SK-N-SH (cell line): ENCODE measurements around the gene TMEM245. TPM values are rescaled to one million over a fixed set of nuclear protein-coding genes. Genes with fewer than 3 reads are reported as not detected.

Experiments
- CTCF ChIA-PET: fragments of 300-600, 350-600 bp; formaldehyde crosslinking; extraction: SDS; loops from one replicate; lab custom pipeline; 2021; lab: Yijun Ruan, JAX
- POLR2A ChIA-PET: fragments of 350-600 bp; sonication (Branson Sonifier 250); formaldehyde crosslinking; extraction: SDS; loops from one replicate; lab custom pipeline; 2020; ENCODE audit warnings: antibody characterized with exemption, inconsistent platforms; lab: Yijun Ruan, JAX
- DNase-seq: peaks from one replicate; pipeline ENCODE4 v3.0.0; 2012
- H2AFZ ChIP-seq: fragments of 200-600 bp; sonication (generic); 2 replicates; pipeline ENCODE4 v1.8.1; 2016; ENCODE audit warnings: antibody characterized with exemption, mild to moderate bottlenecking, low read depth
- H3F3A ChIP-seq: fragments of 200-600 bp; sonication (generic); replicated peaks from 2 replicates; pipeline ENCODE3; 2016; ENCODE audit warnings: antibody characterized with exemption, mild to moderate bottlenecking; ENCODE audit not compliant: insufficient read depth
- H3K27ac ChIP-seq, 2 experiments: fragments of 200-500 bp in 1 of 2; fragments of 200-600 bp in 1 of 2; sonication (Bioruptor generic) in 1 of 2; sonication (generic), shearing (Covaris generic) in 1 of 2; 2 replicates each; pipeline versions ENCODE4 v1.5.1 to v1.6.1; 2014 to 2016; ENCODE audit warnings: low read depth in 2 of 2, inconsistent platforms in 1 of 2, low read length in 1 of 2, mild to moderate bottlenecking in 1 of 2, mixed read lengths in 1 of 2
- H3K27me3 ChIP-seq: fragments of 200-600 bp; sonication (generic), shearing (Covaris generic); 2 replicates; pipeline ENCODE4 v1.6.1; 2016; ENCODE audit warnings: mixed run types; ENCODE audit not compliant: insufficient read depth
- H3K36me3 ChIP-seq, 2 experiments: fragments of 200-500 bp in 1 of 2; fragments of 200-600 bp in 1 of 2; sonication (Bioruptor generic) in 1 of 2; sonication (generic) in 1 of 2; replicated peaks in 1 of 2; 2 replicates each; pipeline versions ENCODE3 to v1.5.1; 2014 to 2016; ENCODE audit warnings: low read length in 1 of 2, mild to moderate bottlenecking in 1 of 2; ENCODE audit not compliant: insufficient read depth in 2 of 2, control insufficient read depth in 1 of 2
- H3K4me1 ChIP-seq, 2 experiments: fragments of 200-500 bp in 1 of 2; fragments of 200-600 bp in 1 of 2; sonication (Bioruptor generic) in 1 of 2; sonication (generic), shearing (Covaris generic) in 1 of 2; 2 replicates each; pipeline versions ENCODE4 v1.5.1 to v1.6.1; 2014 to 2016; ENCODE audit warnings: low read depth in 1 of 2, low read length in 1 of 2, mixed run types in 1 of 2; ENCODE audit not compliant: insufficient read depth in 2 of 2, control insufficient read depth in 1 of 2
- H3K4me2 ChIP-seq: fragments of 200-600 bp; sonication (generic), shearing (Covaris generic); 2 replicates; pipeline ENCODE4 v1.6.1; 2017; ENCODE audit warnings: mixed run types
- H3K4me3 ChIP-seq, 2 experiments: fragments of 200-500 bp in 1 of 2; fragments of 200-600 bp in 1 of 2; sonication (Bioruptor generic) in 1 of 2; sonication (generic), shearing (Covaris generic) in 1 of 2; 2 replicates each; pipeline versions ENCODE4 v1.5.1 to v1.8.1; 2014 to 2016; ENCODE audit warnings: low read depth in 2 of 2, inconsistent platforms in 1 of 2, low read length in 1 of 2, mild to moderate bottlenecking in 1 of 2, mixed read lengths in 1 of 2, moderate library complexity in 1 of 2
- H3K79me2 ChIP-seq: fragments of 200-600 bp; sonication (generic); 2 replicates; pipeline ENCODE4 v1.8.1; 2017; ENCODE audit warnings: mild to moderate bottlenecking; ENCODE audit not compliant: insufficient read depth
- H3K9ac ChIP-seq: fragments of 200-600 bp; sonication (generic); 2 replicates; pipeline ENCODE4 v1.6.1; 2017; ENCODE audit warnings: mixed run types
- H3K9me2 ChIP-seq: fragments of 200-600 bp; sonication (generic); 2 replicates; pipeline ENCODE4 v1.6.1; 2017; ENCODE audit warnings: mixed run types
- H3K9me3 ChIP-seq: fragments of 200-600 bp; sonication (generic); 2 replicates; pipeline ENCODE4 v1.6.1; 2017; ENCODE audit warnings: mixed run types, mild to moderate bottlenecking, moderate library complexity
- H4K20me1 ChIP-seq: fragments of 200-600 bp; sonication (generic); 2 replicates; pipeline ENCODE4 v1.6.1; 2017; ENCODE audit warnings: mild to moderate bottlenecking, mixed run types; ENCODE audit not compliant: insufficient read depth
- CHD2 ChIP-seq: fragments of 150-350 bp; IDR thresholded peaks from 2 replicates; pipeline ENCODE4 v1.6.1; 2018; ENCODE audit warnings: low read length; ENCODE audit not compliant: partially characterized antibody
- EP300 ChIP-seq, 2 experiments: IDR thresholded peaks; 2 replicates each; pipeline versions ENCODE4 v1.4.0 to v1.6.1; 2012; ENCODE audit warnings: borderline replicate concordance in 1 of 2, low read depth in 1 of 2, low read length in 1 of 2
- EZH2phosphoT487 ChIP-seq: fragments of 200-600 bp; sonication (generic); IDR thresholded peaks from 2 replicates; pipeline ENCODE4 v1.6.1; 2017; ENCODE audit warnings: low read depth, mixed run types, mild to moderate bottlenecking, antibody characterized with exemption, moderate library complexity, borderline replicate concordance
- FOSL2 ChIP-seq: IDR thresholded peaks from 2 replicates; pipeline ENCODE4 v1.4.0; 2012; ENCODE audit warnings: low read depth, mild to moderate bottlenecking, moderate library complexity, borderline replicate concordance
- GATA2 ChIP-seq: sonication (generic); formaldehyde crosslinking; IDR thresholded peaks from 2 replicates; pipeline ENCODE4 v1.5.0; 2020; ENCODE audit warnings: mild to moderate bottlenecking, missing genetic modification reagents
- JUND ChIP-seq: IDR thresholded peaks from 2 replicates; pipeline ENCODE4 v1.4.0; 2012
- MAX ChIP-seq: IDR thresholded peaks from 2 replicates; pipeline ENCODE4 v1.4.0; 2012; ENCODE audit warnings: low read depth
- MXI1 ChIP-seq: IDR thresholded peaks from 2 replicates; pipeline ENCODE4 v1.6.1; 2012; ENCODE audit warnings: mild to moderate bottlenecking, low read depth, low read length, improper control_type of control experiment
- NFIC ChIP-seq: IDR thresholded peaks from 2 replicates; pipeline ENCODE4 v1.4.0; 2012; ENCODE audit warnings: borderline replicate concordance
- POLR2AphosphoS5 ChIP-seq: IDR thresholded peaks from 2 replicates; pipeline ENCODE4 v1.6.1; 2012; ENCODE audit warnings: low read depth, low read length
- RAD21 ChIP-seq: IDR thresholded peaks from 2 replicates; pipeline ENCODE4 v1.6.1; 2012; ENCODE audit warnings: mild to moderate bottlenecking, low read length
- RFX5 ChIP-seq: IDR thresholded peaks from 2 replicates; pipeline ENCODE4 v1.6.1; 2012; ENCODE audit warnings: mild to moderate bottlenecking, improper control_type of control experiment, low read length
- TCF12 ChIP-seq: IDR thresholded peaks from 2 replicates; pipeline ENCODE4 v1.4.0; 2012
- TEAD4 ChIP-seq: IDR thresholded peaks from 2 replicates; pipeline ENCODE4 v1.4.0; 2012; ENCODE audit warnings: mild to moderate bottlenecking, borderline replicate concordance; ENCODE audit not compliant: insufficient read depth
- WGBS: methylation state at CpG from one replicate; pipeline ENCODE4 v1.1.6; 2017; ENCODE audit warnings: low lambda C conversion rate; 5-methylcytosine and 5-hydroxymethylcytosine counted together
- polyA plus RNA-seq, 3 experiments: library from polyadenylated mRNA; depleted of rRNA; stranded (reverse); fragments of >200 nt; gene quantifications; 2 replicates each; pipeline ENCODE4 v1.2.3, GENCODE V29; 2012
- TF ChIP-seq, protein P1 (sequence below): IDR thresholded peaks from 2 replicates; pipeline ENCODE4 v1.4.0; 2012; ENCODE audit warnings: low read depth, borderline replicate concordance
- TF ChIP-seq, protein P2 (sequence below): IDR thresholded peaks from 2 replicates; pipeline ENCODE4; 2012

TMEM245 gene
- polyA plus RNA-seq, 1 of the 3 experiments (the other 2 are of a cell fraction): 17.5 TPM

DNA sequence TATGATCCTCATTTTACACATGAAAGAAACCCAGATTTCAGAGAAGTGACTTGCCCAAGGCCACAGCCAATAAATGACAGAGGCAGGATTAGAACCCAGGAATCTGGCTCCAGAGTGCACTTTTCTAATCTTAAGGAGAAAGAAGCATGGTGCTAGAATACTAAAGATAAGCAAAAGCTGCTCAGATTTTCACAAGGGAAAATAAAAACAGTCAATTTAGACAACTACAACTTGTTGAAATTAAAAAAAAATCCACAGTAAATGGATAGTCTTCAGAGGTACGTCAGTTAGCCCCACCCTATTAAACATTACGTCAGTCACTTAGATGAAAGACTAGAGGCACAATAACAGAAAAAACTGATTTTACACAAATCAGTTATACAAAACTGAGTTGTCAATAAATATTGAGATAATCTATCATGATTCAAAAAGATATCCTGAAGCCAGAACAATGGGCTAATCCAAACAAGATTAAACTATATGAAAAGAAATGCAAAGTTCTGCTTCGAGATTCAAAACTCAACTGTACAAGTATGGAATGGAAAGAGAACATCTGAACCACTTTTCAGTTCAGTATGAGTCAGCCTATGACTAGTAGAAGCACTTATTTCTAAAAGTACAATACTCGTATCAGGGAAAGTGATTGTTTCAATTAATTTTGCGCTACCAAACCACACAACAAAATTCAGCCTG lies 9.3 kb downstream of the TMEM245 start:
- peak overlapping the region; percentile 10; the same call in 1 of the 2 replicates for H2AFZ ChIP-seq
- H4K20me1 ChIP-seq: peaks cover 6% of the 10 kb centered on the region; the same call in 1 of the 2 replicates
- no peak for DNase-seq
- H3F3A ChIP-seq: peaks cover 63% of the 10 kb centered on the region
- peak overlapping the region; percentile 22 to 30; a peak in 3 of 4 replicates for H3K4me3 ChIP-seq
- H3K79me2 ChIP-seq: peaks cover 91% of the 10 kb centered on the region
- H3K9ac ChIP-seq: peak overlapping the region; percentile 59; the same call in 1 of the 2 replicates
- peaks cover 0 to 4% of the 10 kb centered on the region in 2 experiments for H3K36me3 ChIP-seq
- ChIA-PET POLR2A (no interaction called here), CTCF (interaction anchor here (0.6 to 2.0 kb wide), 2 partner anchors 9 to 81 kb away, joined by 3 to 4 read pairs; partner anchors contain the start of gene TMEM245)
- peak overlapping the region; percentile 71 to 90; a peak in 3 of 4 replicates for H3K27ac ChIP-seq
- TF ChIP-seq FOSL2 (peak; percentile 87), TEAD4 (peak; percentile 31; the same call in 1 of the 2 replicates), GATA2 (CRISPR knock-in tag) (no peak), MAX (no peak), NFIC (peak; percentile 29; the same call in 1 of the 2 replicates), EZH2phosphoT487 (no peak), CHD2 (no peak), TCF12 (peak; percentile 64), POLR2AphosphoS5 (peak; percentile 18; the same call in 1 of the 2 replicates), RFX5 (no peak), EP300 (IDR thresholded peaks at IDR 0.05; ENCODE audit: borderline replicate concordance in 1 of 2, low read depth in 1 of 2, low read length in 1 of 2) (peak in 1 of 2 experiments; percentile 38; a peak in 1 of 4 replicates), JUND (peak; percentile 85), RAD21 (no peak), MXI1 (no peak)
- TF ChIP-seq, protein P1, sequence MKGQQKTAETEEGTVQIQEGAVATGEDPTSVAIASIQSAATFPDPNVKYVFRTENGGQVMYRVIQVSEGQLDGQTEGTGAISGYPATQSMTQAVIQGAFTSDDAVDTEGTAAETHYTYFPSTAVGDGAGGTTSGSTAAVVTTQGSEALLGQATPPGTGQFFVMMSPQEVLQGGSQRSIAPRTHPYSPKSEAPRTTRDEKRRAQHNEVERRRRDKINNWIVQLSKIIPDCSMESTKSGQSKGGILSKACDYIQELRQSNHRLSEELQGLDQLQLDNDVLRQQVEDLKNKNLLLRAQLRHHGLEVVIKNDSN: no peak
- no peaks in the 10 kb centered on the region for H3K9me3 ChIP-seq
- H3K4me2 ChIP-seq: peak overlapping the region; percentile 71
- 16% methylated on average over 5 of the region's 5 CpGs for whole genome bisulfite sequencing
- peaks cover 3 to 59% of the 10 kb centered on the region in 2 experiments; a peak in 3 of 4 replicates for H3K4me1 ChIP-seq
- H3K27me3 ChIP-seq: no peaks in the 10 kb centered on the region
- H3K9me2 ChIP-seq: no peaks in the 10 kb centered on the region

DNA sequence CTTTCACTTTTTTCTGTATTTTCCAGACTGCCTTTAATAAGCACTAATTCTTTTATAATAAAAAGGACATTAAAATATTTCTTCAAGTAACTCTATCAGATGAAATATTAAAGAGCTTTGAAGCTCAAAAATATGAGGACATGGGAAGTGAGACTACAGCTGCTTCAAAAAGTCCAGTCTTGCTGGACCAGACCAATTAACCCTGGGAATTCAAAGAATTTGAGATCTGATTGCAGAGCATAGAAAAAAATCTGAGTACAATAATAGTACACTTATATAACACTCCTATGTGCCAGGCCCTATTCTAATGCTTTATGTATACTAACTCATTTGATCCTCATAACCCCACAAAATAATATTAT lies 9.8 kb downstream of the TMEM245 start:
- H4K20me1 ChIP-seq: peaks cover 1% of the 10 kb centered on the region; the same call in 1 of the 2 replicates
- H3K27ac ChIP-seq: peak overlapping the region; percentile 71 to 90; a peak in 3 of 4 replicates
- POLR2A ChIA-PET: no interaction called here
- no peaks in the 10 kb centered on the region for H3K9me2 ChIP-seq
- H3K79me2 ChIP-seq: peaks cover 91% of the 10 kb centered on the region
- H2AFZ ChIP-seq: no peak overlapping the region
- no peaks in the 10 kb centered on the region for H3K9me3 ChIP-seq
- CTCF ChIA-PET: interaction anchor here (0.6 to 2.0 kb wide), 2 partner anchors 9 to 81 kb away, joined by 3 to 4 read pairs; partner anchors contain the start of gene TMEM245
- no peak for DNase-seq
- no peaks in the 10 kb centered on the region for H3K27me3 ChIP-seq
- peak overlapping the region; percentile 59; the same call in 1 of the 2 replicates for H3K9ac ChIP-seq
- TF ChIP-seq, protein P2, sequence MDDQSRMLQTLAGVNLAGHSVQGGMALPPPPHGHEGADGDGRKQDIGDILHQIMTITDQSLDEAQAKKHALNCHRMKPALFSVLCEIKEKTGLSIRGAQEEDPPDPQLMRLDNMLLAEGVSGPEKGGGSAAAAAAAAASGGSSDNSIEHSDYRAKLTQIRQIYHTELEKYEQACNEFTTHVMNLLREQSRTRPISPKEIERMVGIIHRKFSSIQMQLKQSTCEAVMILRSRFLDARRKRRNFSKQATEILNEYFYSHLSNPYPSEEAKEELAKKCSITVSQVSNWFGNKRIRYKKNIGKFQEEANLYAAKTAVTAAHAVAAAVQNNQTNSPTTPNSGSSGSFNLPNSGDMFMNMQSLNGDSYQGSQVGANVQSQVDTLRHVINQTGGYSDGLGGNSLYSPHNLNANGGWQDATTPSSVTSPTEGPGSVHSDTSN: no peak
- peak; percentile 15; the same call in 1 of the 2 replicates for TF ChIP-seq TEAD4
- peaks cover 3 to 58% of the 10 kb centered on the region in 2 experiments; a peak in 3 of 4 replicates for H3K4me1 ChIP-seq
- H3K36me3 ChIP-seq: peaks cover 5 to 9% of the 10 kb centered on the region in 2 experiments
- peak overlapping the region in 1 of 2 experiments; percentile 30; a peak in 3 of 4 replicates for H3K4me3 ChIP-seq
- H3K4me2 ChIP-seq: peak overlapping the region; percentile 71
- H3F3A ChIP-seq: peaks cover 60% of the 10 kb centered on the region
